HG03103 (cell line): ENCODE data around the gene ALPK3.

ENCODE experiments used
- ATAC-seq: cut with Tn5 transposase; IDR thresholded peaks from one replicate; pipeline ENCODE4 v1.9.1; 2021; ENCODE audit warnings: low read depth; ENCODE audit not compliant: unreplicated experiment

ALPK3 gene

DNA sequence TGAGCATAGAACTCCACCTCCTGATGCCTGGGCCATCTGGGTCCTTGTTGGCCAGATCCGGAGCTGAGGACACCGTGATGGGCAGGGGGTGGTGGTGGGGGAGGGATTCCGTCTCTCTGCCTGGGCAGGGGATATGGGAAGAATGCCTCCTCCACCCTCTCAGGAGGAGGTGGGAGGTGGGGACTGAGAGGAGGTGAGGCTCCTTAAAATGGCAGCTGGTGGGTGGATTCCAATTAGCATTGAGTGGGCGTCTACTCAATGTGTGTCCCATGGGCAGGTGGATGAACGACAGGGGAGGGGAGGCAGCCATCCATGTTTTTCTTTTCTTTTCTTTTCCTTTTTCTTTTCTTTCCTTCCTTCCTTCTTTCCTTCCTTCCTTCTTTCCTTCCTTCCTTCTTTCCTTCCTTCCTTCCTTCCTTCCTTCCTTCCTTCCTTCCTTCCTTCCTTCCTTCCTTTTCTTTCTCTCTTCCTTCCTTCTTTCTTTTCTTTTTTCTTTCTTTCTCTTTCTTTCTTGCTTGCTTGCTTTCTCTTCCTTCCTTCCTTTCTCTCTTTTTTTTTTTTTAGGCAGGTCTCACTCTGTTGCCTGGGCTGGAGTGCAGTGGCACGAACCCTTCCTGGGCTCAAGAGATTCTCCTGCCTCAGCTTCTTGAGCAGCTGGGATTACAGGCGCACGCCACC, 72.3 kb downstream of the ALPK3 start:
- ATAC-seq, result no peak

DNA sequence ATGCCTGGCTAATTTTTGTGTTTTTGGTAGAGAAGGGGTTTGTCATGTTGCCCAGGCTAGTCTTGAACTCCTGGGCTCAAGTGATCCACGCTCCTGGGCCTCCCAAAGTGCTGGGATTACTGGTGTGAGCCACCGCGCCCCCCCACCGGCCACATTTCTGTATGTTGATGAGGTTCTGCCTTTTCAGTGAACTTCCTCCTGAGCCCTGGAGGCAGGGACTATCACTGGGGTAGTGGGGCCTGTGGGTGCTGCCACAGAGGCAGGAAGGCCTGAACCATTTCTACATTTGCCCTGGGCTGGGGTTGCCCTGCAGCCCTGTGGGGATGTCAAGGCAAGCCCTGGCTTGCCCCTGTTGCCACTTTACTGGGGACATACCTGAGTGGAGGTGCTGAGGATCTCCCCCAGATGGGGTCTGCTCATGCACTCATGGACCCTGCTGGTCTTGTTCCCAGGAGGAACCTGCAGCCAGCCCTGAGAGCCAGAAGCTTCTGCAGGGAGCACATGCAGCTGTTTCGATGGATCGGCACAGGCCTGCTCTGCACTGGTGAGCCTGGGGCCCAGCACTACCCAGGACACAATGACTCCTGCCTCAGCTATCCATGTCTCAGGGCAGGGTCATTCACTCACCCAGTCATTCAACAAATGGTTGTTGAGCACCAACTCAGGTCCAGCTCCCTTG, 73.0 kb downstream of the ALPK3 start:
- ATAC-seq, result no peak

DNA sequence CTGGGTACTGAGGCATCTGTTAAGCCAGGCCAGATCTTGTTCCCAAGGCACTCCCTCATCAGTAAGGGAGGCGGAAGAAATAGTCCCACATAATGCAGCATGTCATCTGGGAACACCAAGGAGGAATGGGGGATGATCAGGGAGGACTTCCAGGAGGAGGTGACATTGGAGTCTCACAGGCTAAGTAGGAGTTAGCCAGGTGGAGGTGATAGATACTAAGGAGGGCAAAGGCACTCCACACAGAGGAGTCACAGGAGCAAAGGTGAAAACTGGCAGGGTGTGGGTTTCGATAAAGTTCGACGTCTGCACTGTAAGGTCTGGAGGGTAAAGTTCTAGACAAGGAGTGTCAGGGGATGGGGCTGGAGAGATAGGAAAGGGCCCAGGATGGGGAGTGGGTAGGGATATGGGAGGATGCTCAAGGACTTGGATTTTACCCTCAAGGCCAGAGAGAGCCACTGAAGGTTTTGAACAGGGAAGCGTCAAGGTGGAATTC, 73.6 kb downstream of the ALPK3 start:
- no peak for ATAC-seq

DNA sequence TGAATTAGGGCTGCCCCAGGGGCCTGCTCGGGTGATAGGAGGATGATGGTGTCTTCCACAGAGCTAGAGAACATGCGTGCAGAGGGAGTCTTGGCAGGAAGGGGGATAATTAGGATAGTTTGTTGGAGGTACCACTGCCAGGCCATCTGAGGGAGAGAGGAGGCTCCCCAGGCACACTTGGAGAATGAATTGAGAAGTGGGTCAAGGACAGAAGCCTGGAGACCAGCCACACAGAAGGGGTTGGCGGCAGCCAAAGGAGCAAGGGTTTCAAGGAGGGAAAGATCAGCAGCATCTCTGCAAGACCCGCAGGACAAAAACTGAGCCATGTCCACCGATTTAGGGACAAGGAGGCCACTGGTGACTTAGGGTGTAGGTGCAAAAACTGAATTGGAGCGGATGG, 74.2 kb downstream of the ALPK3 start:
- ATAC-seq, result no peak

DNA sequence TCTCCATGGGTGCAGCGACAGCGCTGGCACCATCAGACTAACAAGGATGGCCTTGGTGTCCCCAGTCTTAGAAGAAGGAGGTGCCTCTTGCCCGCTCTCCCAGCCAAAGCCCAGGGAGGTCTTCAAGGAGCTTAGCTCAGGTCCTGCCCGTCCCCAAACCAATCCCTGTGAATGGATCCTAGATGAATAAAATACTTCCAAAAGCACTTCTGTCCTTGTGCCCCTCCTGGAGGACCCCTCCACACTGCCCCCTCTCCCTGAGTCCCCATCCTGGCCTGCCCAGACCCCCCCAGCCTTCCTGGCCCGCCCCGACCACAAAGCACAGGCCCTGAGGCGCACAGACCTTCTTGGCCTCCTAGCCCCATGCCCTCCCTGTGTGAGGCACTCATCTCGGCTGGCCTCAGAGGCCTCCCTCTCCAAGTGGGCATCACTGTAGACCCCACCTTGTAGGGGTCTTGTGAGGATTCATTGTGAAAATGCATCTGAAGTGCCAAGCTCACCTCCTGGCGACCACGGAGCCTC, 75.7 kb downstream of the ALPK3 start:
- no peak for ATAC-seq

DNA sequence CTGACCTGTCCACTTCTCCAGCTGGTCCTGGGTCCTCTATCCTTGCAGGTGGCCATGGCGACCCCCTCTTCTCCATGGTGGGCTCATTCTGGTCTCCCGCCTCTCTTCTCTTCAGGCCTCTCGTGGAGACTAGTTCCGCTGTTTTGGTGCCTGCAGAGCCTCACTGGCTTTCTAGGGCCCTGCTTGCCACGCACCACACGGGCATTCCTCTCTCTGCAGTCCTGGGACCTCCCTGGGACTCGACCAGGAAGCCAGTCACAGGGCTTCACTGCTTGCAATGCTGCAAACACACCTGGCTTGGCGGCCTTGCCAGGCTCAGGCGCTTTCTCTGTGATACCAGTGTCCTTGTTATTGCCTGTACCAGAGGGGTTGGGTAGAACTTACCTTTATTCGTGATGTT, 76.5 kb downstream of the ALPK3 start:
- ATAC-seq, result no peak

DNA sequence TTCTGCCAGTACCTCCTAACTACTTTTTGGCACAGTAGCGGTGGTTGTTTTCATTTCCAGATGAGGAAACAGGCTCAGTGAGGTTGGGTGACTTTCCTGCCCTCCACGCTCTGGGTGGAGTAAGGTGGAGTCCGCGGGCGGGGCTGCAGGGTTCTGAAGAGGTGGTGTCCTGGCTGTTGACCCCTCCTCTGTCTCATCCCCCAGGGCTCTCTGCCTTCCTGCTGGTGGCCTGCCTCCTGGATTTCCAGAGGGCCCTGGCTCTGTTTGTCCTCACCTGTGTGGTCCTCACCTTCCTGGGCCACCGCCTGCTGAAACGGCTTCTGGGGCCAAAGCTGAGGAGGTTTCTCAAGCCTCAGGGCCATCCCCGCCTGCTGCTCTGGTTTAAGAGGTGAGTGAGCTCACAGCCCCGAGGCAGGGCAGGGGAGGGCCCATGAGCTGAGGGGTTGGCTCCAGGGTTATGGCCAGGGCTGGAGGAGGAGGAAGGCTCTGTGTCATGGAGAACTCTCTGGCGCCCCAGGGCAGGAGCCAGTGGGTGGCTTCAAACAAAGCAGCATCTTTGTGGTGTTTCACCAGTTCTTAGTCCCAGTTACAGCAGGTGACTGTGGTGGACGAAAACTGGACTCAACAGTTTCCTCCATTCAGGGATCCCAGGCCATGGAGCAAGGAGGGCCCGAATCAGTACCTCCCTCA, 77.7 kb downstream of the ALPK3 start:
- ATAC-seq, result no peak

DNA sequence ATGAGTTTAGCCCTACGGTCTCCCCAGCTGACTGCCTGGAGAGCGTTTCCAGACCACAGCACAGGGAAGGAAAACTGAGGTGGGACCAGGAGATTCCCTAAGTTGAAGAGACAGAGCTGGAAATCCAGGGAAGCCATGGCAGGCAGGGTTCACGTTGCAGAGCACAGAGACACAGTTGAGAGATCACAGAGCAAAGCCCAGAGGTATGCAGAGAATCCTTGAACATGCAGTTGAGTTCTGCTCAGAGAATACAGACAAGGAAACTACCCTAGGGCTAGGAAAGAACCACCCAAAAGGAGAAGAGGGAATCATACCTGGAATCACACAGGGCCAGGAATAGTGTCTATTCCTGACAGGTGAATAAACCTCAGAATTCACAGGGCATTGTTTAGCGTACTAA, 81.6 kb downstream of the ALPK3 start:
- no peak for ATAC-seq

DNA sequence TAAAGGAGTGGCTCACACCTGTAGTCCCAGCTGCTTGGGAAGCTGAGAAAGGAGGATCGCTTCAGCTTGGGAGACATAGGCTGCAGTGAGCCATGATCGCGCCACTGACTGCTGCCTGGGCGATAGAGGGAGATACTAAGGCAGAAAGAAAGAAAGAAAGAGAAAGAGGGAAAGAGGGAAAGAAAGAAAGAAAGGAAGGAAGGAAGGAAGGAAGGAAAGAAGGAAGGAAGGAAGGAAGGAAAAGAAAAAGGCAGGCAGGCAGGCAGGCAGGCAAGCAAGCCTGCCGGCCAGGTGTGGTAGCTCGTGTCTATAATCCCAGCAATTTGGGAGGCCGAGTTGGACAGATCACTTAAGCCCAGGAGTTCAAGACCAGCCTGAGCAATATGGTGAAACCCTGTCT, 82.6 kb downstream of the ALPK3 start:
- no peak for ATAC-seq

DNA sequence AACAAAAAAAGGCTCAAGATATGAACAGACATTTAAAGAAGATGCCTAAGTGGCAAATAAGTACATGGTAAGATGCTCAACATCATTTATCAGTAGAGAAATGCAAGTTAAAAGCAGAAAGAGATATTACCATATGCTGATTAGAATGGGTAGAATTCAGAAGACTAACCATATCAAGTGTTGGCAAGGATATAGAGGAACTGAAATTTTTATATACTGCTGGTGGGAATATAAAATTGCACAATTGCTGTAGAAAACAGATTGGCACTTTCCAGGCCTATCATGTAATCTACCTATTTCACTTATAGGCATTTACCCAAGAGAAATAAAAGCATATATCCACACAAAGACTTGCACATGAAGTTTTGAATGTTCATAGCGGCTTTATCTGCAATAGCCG, 84.4 kb downstream of the ALPK3 start:
- no peak for ATAC-seq

DNA sequence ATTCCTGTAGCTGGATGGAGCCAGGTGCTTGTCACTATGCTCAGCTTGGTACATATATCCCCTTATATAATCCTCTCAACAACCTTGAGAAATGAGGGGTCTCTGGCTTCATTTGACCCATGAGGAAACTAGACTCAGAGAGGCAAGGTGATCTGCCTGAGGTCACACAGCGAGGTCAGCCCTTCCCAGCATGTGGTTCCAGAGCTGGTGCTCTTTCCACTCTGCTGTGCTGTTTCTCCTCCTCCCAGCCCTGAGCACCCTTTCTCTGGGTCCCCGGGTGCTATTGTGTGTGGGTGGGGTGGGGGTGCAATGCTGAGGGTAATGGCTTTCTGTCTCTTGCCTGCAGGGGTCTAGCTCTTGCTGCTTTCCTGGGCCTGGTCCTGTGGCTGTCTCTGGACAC, 86.6 kb downstream of the ALPK3 start:
- ATAC-seq, result no peak

DNA sequence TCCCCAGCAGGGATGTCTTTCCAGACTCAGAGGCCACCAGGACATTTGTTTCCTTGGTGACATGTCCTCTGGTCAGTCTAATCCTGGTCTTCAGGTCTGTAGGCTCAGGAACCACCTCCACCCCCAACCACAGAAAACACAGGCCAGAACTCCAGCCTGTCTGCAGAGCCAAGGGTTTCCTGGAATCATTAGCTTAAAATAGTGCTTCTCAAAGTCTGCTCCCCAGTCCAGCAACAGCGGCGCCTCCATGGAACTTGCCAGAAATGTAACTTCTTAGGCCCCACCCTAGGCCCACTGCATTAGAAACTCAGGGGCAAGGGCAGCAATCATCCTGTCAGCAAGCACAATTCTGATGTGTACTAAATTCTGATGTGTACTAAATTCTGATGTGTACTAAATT, 87.3 kb downstream of the ALPK3 start:
- ATAC-seq, result no peak

DNA sequence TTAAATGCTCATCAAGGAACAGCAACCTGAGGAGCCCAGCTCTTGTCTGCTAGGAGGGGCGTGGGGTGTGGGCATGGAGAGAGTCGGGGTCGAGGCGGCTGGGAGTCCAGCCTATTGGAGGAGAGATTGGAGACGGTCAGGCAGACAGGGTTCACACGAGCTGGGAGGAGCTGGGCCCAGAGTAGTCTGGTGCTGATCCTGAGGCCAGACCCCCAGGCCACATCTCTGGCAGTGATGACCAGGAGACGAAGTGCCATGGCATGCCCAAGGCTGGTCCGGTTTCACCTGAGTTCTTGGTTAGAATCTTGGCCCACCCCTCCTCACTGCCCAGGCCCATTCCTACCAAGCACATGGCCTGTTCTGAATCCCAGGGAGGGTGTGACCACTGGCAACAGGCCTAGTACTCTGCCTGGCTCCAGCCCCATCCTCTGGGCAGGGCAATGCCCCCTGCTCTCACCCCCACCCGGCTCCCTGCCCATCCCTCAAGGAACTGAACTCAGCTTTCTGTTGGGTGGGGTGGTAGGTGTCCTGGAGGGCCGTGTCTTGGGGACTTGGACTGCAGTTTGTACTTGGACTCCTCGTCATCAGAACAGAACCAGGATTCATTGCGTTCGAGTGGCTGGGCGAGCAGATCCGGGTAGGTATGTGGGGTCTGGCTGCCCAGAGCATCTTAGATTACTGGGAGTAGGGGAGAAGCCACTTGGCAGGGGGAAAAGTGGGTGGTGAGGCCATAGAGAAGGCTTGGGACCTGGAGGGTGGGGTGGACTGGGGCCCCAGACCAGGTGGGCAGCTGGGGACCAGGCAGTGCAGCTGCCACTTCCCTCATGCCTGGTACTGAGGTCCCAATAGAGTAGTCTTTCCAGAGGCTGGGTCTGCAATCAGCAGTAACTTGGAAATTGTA, 88.1 kb downstream of the ALPK3 start:
- no peak for ATAC-seq

DNA sequence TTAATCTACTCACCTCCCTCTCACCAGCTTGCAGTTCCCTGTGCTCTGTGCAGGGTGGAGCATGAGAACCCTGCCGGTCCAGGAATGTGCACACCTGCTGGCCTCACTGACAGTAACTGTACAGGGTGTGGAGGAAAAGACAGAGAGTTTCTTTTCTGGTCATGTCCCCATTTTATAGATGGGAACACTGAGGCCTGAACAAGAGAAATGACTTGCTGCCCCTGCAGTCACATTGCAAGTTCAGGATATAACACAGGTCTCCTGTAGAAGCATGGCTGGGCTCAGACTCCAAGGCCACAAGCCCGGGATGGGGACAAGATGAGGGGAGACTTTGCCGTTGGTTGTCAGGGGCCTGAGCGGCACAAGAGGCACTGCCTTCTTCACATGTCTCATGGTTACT, 90.6 kb downstream of the ALPK3 start:
- no peak for ATAC-seq

DNA sequence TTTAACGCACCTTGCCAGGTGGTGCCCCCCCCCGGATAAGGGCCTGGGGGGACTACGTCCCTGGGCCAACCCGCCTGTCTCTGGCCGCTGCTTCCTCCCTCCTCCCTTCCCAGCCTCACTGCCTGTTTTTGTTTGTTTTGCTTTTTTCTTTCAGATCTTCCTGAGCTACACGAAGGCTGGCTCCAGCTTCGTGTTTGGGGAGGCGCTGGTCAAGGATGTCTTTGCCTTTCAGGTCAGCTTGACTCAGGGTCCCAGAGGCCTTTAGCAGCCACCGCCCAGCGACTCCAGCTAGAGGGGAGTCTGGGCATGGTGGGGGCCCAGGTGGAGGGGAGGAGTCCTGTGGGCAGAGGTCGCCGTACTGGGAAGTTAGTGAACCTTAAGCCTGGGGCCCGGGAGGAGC, 91.4 kb downstream of the ALPK3 start:
- no peak for ATAC-seq

DNA sequence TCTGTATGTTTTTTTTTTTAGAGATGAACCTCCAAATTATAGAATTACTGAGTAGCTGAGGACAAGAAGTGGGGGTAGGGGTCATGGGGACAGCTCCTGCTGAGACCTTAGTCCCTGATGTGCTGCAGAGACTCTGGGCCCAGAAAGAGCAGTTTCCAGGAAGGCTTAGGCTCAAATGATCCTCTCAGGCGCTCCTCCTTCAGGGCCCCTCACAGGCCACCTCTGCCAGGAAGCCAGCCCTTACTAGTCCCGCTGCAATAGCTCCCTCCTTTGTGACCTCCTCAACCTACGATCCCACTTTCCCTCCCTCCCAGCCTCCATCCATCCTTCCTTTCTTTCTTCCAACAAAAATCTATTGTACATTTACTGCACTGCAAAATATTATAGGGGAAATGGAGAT, 91.9 kb downstream of the ALPK3 start:
- ATAC-seq, result no peak

DNA sequence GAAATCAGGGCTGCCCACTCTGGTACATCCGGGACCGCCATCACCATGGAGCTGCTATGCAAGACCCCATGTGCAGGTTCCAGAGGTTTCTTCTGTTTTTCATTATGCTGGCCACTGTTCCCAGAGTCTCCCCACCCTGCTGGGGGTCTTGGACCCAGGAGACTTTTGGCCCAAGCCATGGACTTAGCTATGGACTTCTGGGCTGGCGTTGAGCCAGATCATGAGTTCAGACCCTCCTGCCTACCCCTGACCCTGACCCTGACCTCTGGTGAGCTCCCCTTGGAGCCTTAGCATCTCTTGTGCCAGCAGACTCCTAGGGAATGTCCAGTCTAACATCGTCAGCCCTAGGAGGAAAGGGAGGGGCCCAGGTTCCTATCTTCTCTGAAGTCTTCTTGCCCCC, 92.6 kb downstream of the ALPK3 start:
- no peak for ATAC-seq

DNA sequence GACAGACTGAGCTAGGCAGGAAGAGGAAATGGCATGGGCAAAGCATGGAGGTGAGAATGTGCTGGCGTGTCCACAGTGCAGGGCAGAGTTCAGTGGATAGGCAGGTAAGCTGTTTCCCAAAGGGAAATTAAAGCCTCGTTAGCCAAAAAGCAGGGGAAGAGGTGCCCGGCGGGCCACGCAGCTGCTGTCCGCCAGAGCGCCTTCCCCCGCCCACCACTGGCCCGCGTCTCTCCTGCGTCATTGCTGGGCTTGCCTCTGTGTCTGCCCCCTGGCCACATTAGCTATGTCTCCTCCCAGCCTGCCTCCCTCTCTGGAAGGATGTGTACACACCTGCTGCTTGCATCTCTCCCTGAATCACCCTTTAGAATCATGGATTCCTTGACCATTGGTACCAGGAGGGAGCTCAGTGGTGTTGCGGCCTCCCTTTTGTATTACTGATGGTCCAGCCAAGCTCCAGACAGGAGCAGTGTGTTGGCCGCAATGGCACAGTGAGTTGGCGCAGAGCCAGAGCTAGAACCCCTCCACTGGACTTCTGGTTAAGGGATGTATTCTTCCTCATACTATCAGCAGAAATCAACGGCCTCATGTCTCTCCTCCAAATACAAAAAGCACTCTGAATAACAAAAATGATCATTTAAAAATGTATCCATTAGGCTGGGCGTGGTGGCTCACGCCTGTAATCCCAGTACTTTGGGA, 93.9 kb downstream of the ALPK3 start:
- ATAC-seq, result no peak

DNA sequence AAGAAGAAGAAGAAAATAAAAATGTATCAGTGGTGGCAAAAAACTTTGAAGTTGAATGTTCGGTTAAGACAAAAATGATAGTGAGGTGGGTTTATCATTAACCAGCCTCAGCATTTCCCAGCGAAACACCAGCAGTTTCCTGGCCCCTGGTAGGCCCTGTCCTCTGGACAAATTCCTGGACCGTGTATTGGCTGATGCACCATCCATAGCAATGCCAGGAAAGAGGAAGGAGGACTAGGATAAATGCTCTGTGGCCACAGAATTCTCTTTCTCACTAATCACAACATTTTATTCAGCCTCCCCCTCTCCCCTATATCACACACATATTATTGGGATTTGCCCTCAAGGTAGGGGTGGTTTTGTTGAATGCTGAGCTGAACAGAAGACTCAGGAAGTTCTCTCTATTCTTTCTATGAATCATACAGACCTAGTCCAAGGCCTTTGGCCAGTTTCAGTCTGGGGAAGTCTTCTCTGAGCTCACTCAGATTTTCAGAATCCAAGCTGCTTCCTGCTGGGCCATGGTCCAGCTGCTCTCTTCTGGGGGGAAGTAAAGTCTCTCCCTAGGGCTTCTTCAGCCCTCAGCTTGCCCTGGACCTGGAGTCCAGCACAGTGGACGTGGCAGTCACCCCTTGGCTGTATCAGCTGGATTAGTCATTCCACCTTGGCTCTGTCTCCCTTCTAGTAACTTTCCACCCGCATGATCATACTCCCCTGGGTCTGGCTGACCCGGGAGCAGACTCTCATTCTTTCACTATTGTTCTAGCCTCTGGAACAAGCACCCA, 94.9 kb downstream of the ALPK3 start:
- no peak for ATAC-seq
